Hepatocyte (in vitro differentiated cells): ENCODE results near the gene MSI2. TPM values are rescaled to one million over a fixed set of nuclear protein-coding genes. Genes with fewer than 3 reads are reported as not detected.

ENCODE experiments used
- DNase-seq: peaks from one replicate; pipeline ENCODE4 v3.0.0-alpha.2; 2016; ENCODE audit warnings: low spot score
- H2AFZ ChIP-seq: fragments of 200-600 bp; sonication (generic); 2 replicates; pipeline ENCODE4 v1.6.0; 2016; ENCODE audit warnings: antibody characterized with exemption, mild to moderate bottlenecking
- H3K27ac ChIP-seq: fragments of 200-600 bp; sonication (generic); 2 replicates; pipeline ENCODE4 v1.5.1; 2016; ENCODE audit warnings: mild to moderate bottlenecking
- H3K27me3 ChIP-seq: fragments of 200-600 bp; sonication (generic); 2 replicates; pipeline ENCODE4 v1.6.1; 2016
- H3K36me3 ChIP-seq: fragments of 200-600 bp; sonication (generic); replicated peaks from 2 replicates; pipeline ENCODE4 v1.5.1; 2016; ENCODE audit warnings: low read depth; ENCODE audit not compliant: insufficient read depth
- H3K4me1 ChIP-seq: fragments of 200-600 bp; sonication (generic); 2 replicates; pipeline ENCODE4 v1.5.1; 2016; ENCODE audit warnings: mild to moderate bottlenecking, moderate library complexity; ENCODE audit not compliant: insufficient read depth
- H3K4me2 ChIP-seq: fragments of 200-600 bp; sonication (generic); 2 replicates; pipeline ENCODE4 v1.6.0; 2016
- H3K4me3 ChIP-seq: fragments of 200-600 bp; sonication (generic); 2 replicates; pipeline ENCODE4 v1.5.1; 2016; ENCODE audit warnings: mild to moderate bottlenecking
- H3K79me2 ChIP-seq: fragments of 200-600 bp; sonication (generic); 2 replicates; pipeline ENCODE4 v1.6.0; 2017; ENCODE audit warnings: mild to moderate bottlenecking
- H3K9me2 ChIP-seq: fragments of 200-600 bp; sonication (generic); replicated peaks from 2 replicates; pipeline ENCODE4 v1.6.0; 2017; ENCODE audit warnings: mild to moderate bottlenecking; ENCODE audit not compliant: insufficient read depth
- H3K9me3 ChIP-seq: fragments of 200-600 bp; sonication (generic); 2 replicates; pipeline ENCODE4 v1.5.1; 2016; ENCODE audit warnings: low read depth, mild to moderate bottlenecking
- H4K20me1 ChIP-seq: fragments of 200-600 bp; sonication (generic); 2 replicates; pipeline ENCODE4 v1.6.0; 2016; ENCODE audit warnings: mild to moderate bottlenecking; ENCODE audit not compliant: insufficient read depth, poor library complexity, severe bottlenecking
- CTCF ChIP-seq: fragments of 200-600 bp; sonication (generic); IDR thresholded peaks from 2 replicates; pipeline ENCODE4 v1.5.1; 2016; ENCODE audit warnings: antibody characterized with exemption, mild to moderate bottlenecking; ENCODE audit not compliant: poor library complexity
- EZH2 ChIP-seq: fragments of 200-600 bp; sonication (generic); IDR thresholded peaks from 2 replicates; pipeline ENCODE4 v1.6.1; 2016; ENCODE audit warnings: antibody characterized with exemption, mild to moderate bottlenecking, borderline replicate concordance
- EZH2phosphoT487 ChIP-seq: fragments of 200-600 bp; sonication (generic); IDR thresholded peaks from one replicate; pipeline ENCODE4 v1.6.1; 2018; ENCODE audit warnings: antibody characterized with exemption, mild to moderate bottlenecking, low read depth, moderate library complexity; ENCODE audit not compliant: unreplicated experiment, severe bottlenecking
- WGBS: methylation state at CpG from one replicate; pipeline ENCODE4 v1.1.6; 2016; ENCODE audit warnings: low lambda C conversion rate; ENCODE audit errors: missing lambda C conversion rate; 5-methylcytosine and 5-hydroxymethylcytosine counted together
- polyA plus RNA-seq: library from polyadenylated mRNA; unstranded; fragments of >200 nt; fragmentation: Nextera tagmentation; extraction: Ambion mirVana; gene quantifications from 2 replicates; pipeline ENCODE4 v1.2.1, GENCODE V29; 2016
- total RNA-seq: library from RNA; depleted of rRNA; stranded (reverse); fragments of >200 nt; gene quantifications from 2 replicates; pipeline ENCODE4 v1.2.3, GENCODE V29; 2014

MSI2 gene
- total and polyA plus RNA-seq, 2 experiments from 2014 or later, result 16.1 to 60.6 TPM

- Histone ChIP-seq H3K9me3 (no peaks in the 10 kb centered on the region), H3K27ac (no peak overlapping the region), H2AFZ (no peak overlapping the region), H3K79me2 (no peaks in the 10 kb centered on the region), H3K9me2 (no peaks in the 10 kb centered on the region), H3K27me3 (no peaks in the 10 kb centered on the region), H3K36me3 (no peaks in the 10 kb centered on the region), H3K4me1 (no peaks in the 10 kb centered on the region), H3K4me3 (no peak overlapping the region), H4K20me1 (no peaks in the 10 kb centered on the region), H3K4me2 (no peak overlapping the region)
- no peak for DNase-seq
- TF ChIP-seq CTCF (no peak), EZH2phosphoT487 (no peak), EZH2 (no peak)
- 86% methylated on average over 13 of the region's 13 CpGs for WGBS
These were observed 467.2 kb downstream of the MSI2 start for GRCh38 chr17:57723427-57724025.

- no peak for DNase-seq
- no peaks in the 10 kb centered on the region for H3K4me1 ChIP-seq
- no peak overlapping the region for H3K4me2 ChIP-seq
- 69% methylated on average over 14 of the region's 14 CpGs for WGBS
- H3K27ac ChIP-seq, result no peak overlapping the region
- H3K36me3 ChIP-seq, result no peaks in the 10 kb centered on the region
- no peak for TF ChIP-seq EZH2phosphoT487
- no peak overlapping the region for H2AFZ ChIP-seq
- H3K79me2 ChIP-seq, result no peaks in the 10 kb centered on the region
- no peaks in the 10 kb centered on the region for H4K20me1 ChIP-seq
- no peaks in the 10 kb centered on the region for H3K27me3 ChIP-seq
- no peaks in the 10 kb centered on the region for H3K9me3 ChIP-seq
- no peaks in the 10 kb centered on the region for H3K9me2 ChIP-seq
- H3K4me3 ChIP-seq, result no peak overlapping the region
These were observed 467.9 kb downstream of the MSI2 start for GRCh38 chr17:57724026-57724728.

- DNase-seq, result no peak
- no peaks in the 10 kb centered on the region for H3K9me2 ChIP-seq
- no peaks in the 10 kb centered on the region for H3K9me3 ChIP-seq
- no peak overlapping the region for H2AFZ ChIP-seq
- no peaks in the 10 kb centered on the region for H4K20me1 ChIP-seq
- no peaks in the 10 kb centered on the region for H3K36me3 ChIP-seq
- no peak for TF ChIP-seq EZH2phosphoT487
- TF ChIP-seq CTCF, result no peak
- TF ChIP-seq EZH2, result no peak
- no peak overlapping the region for H3K4me3 ChIP-seq
- 91% methylated on average over 5 of the region's 5 CpGs for WGBS
- H3K27ac ChIP-seq, result no peak overlapping the region
- no peak overlapping the region for H3K4me2 ChIP-seq
- no peaks in the 10 kb centered on the region for H3K27me3 ChIP-seq
- H3K79me2 ChIP-seq, result no peaks in the 10 kb centered on the region
- H3K4me1 ChIP-seq, result no peaks in the 10 kb centered on the region
These were observed 468.4 kb downstream of the MSI2 start for GRCh38 chr17:57724729-57725125.

- Histone ChIP-seq H3K9me2 (no peaks in the 10 kb centered on the region), H3K4me2 (no peak overlapping the region), H3K4me1 (no peaks in the 10 kb centered on the region), H3K79me2 (no peaks in the 10 kb centered on the region), H4K20me1 (no peaks in the 10 kb centered on the region), H3K27me3 (peaks cover 3% of the 10 kb centered on the region), H2AFZ (no peak overlapping the region), H3K4me3 (no peak overlapping the region), H3K9me3 (no peaks in the 10 kb centered on the region), H3K27ac (no peak overlapping the region), H3K36me3 (no peaks in the 10 kb centered on the region)
- 94% methylated on average over 9 of the region's 9 CpGs for WGBS
- no peak for DNase-seq
- TF ChIP-seq EZH2, result no peak
These were observed 470.0 kb downstream of the MSI2 start for GRCh38 chr17:57726213-57726790.
